AG09309 (cell line): ENCODE results near the gene HAAO.

Experiments used
- DNase-seq: peaks from one replicate; pipeline ENCODE4 v3.0.0-alpha.2; 2010; ENCODE audit warnings: low read depth
- H3K4me3 ChIP-seq: 2 replicates; pipeline ENCODE4 v1.5.1; 2011; ENCODE audit warnings: mild to moderate bottlenecking, low read depth, low read length, moderate library complexity; ENCODE audit not compliant: control insufficient read depth
- TF ChIP-seq, protein P1 (sequence below): IDR thresholded peaks from 2 replicates; pipeline ENCODE4 v1.5.1; 2011; ENCODE audit warnings: mild to moderate bottlenecking, low read depth, low read length, inconsistent platforms; ENCODE audit not compliant: insufficient read depth, control insufficient read depth; ENCODE audit errors: missing control alignments

Gene HAAO

DNA sequence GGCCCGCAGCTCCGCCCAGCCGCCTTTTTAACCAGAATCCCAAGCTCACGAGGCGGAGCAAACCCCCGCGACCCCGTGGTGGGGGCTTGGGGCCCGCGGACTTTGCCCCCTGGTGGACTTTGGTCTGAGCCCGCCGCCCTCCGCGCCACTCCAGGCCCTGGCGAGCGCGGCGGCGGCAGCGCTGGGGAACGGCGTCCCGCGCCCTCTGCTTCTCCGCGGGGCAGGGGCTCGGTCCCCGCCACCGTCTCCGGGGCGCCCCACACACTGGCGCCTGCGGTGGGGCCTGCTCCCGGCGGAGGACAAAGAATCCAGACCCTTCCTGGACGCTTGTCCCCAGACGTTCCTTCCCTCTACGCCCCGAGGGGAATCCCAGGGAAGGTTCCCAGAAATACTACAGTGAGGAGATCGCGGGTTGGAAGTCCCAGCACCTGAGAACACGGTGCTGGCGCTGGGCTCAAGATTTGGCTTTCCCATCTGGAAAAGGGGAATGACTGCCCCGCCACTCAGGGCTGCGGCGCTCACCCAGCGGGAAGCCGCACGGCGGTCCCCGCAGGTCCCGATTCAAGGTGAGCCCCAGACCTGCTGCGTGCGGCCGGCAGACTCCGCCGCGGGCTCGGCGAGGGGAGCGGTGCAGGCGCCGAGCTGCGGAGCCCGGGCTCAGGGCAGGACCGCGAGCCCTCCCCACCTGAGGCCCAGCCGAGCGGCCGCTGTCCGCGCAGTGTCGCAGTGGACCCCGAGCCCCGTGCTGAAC lies at the start of gene HAAO:
Gene HAAO, minus strand, starts transcription at position 1 of the 751 bp plus-strand sequence. CDS start 47 bp downstream, outside the sequence.
- no peak for DNase-seq
- H3K4me3 ChIP-seq = peak within 1 kb of the TSS; percentile 40
- TF ChIP-seq, protein P1, sequence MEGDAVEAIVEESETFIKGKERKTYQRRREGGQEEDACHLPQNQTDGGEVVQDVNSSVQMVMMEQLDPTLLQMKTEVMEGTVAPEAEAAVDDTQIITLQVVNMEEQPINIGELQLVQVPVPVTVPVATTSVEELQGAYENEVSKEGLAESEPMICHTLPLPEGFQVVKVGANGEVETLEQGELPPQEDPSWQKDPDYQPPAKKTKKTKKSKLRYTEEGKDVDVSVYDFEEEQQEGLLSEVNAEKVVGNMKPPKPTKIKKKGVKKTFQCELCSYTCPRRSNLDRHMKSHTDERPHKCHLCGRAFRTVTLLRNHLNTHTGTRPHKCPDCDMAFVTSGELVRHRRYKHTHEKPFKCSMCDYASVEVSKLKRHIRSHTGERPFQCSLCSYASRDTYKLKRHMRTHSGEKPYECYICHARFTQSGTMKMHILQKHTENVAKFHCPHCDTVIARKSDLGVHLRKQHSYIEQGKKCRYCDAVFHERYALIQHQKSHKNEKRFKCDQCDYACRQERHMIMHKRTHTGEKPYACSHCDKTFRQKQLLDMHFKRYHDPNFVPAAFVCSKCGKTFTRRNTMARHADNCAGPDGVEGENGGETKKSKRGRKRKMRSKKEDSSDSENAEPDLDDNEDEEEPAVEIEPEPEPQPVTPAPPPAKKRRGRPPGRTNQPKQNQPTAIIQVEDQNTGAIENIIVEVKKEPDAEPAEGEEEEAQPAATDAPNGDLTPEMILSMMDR = peak; percentile 11

DNA sequence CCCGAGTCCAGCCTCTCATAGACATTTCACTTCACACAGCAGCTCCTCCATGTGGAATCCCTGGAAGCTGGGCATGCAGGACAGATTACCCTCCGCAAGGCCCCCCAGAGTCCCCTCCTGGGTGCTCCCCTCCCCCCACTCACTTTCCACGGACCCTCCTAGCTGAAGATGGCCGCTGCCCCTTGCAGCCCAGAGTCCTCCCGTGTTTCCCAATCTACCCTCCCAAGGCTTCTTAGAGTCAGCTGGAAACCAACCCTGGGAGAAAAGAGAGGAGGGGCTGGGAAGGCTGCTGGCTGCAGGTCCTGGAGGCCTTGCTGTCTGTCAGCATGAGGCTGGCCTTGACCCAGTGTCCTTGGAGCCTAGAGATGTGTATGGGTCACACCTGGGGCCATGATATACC lies 49.0 kb upstream of the HAAO start:
- no peak overlapping the region for H3K4me3 ChIP-seq
- TF ChIP-seq, protein P1 = no peak
- no peak for DNase-seq

DNA sequence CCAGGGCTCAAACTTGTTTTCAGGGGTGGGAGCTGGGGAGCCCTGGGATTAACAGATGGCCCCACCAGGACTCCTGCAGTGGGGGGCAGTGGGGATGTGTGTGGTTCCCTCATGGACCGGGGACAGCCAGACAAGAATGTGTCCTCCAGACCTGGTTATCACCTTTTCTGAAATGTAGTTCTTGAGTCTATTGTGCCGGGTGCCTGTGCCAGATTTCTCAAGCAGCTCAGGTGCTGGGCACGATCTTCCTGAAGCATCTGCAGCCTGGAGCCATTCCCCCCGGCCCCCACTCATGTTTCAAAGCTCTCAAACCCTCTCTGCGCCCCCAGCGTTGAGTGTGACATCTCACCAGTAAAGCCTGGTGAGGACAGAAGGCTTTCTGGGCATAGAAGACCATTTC lies 48.4 kb upstream of the HAAO start:
- no peak overlapping the region for H3K4me3 ChIP-seq
- no peak for DNase-seq
- TF ChIP-seq, protein P1 = no peak

DNA sequence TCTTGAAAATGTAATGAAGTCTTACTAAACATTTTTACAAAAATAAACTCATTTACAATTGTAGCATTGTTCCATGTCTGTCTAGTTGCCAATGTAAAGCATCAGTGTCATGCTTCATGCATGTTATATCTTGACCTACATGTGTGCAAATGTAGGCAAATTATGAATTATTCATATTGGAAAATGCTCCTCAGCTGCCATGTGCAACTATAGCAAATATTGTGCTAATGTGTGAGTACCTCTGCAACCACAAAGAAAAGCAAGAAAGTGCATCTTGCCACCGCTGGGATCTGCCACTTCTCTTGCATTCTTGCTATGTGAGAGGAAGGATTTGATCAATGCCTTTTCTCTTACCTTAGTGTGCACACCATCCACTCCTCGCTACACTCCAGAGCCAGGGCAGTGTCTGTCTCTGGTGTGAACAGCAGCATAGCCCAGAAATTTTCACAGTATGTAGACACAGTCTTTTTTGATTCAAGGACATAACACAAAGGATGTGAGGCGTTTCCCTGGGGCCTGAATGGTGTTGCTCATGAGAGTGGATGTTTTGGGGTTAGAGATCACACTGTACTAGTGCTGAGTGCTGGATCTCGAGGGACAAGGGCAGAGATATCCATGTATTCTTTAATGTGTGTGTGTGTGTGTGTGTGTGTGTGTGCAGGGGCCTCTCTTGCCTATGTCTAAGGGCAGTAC lies 47.6 kb upstream of the HAAO start:
- no peak overlapping the region for H3K4me3 ChIP-seq
- DNase-seq = no peak
- TF ChIP-seq, protein P1 = no peak

DNA sequence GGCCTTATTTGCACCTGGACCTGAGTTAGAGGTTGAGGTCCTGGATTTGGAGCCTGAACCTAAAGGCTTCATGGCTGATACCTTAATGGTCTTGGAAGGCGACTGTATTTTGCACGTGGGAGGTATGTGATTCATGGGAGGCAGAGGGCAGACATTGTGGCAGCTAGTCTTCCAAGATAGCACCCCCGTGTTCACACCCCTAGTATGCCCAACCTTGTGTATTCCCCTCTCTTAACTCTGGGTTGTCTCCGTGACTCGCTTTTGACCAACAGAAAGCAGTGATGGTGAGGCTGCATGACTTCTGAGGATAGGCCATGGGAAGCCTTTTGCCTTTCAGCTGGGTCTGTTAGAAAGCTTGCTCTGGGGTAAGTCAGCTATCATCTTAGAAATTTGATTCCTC lies 45.8 kb upstream of the HAAO start:
- TF ChIP-seq, protein P1 = no peak
- no peak for DNase-seq
- H3K4me3 ChIP-seq = no peak overlapping the region

DNA sequence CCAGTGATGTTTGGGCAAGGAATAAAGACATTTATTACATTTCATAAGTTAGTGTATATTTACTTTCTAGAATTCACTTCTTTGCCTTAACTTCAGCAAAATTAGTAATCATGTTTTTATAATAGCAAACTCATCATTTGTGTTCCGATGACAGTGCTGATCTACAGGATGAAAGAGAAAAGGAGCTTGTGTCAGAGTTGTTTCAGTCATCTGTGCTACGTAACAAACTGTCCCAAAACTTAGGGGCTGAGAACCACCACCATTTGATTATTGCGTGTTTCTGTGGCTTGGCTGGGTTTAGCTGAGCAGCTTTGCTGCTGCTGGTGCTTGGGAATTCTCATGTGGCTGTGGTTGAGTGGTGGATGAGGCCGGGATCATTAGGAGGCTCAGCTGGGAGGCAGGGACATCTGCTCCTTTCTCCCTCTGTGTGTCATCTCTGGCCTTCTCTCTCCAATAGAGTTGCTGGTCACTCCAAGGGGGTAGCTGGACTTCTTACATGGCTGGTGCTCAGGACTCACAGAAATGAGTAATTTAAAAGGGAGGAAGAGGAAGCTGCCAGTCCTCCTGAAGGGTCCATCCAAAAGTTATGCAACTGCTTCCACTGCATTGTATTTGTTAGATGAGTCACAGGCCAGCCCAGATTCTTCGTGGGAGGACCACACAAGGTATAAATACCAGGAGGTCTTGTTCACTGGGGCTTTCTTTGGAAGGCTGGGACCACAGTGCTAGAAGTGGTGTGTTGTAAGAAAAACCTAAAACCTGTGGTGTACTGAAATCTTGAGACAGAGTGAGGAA lies 43.4 kb upstream of the HAAO start:
- no peak overlapping the region for H3K4me3 ChIP-seq
- peak; percentile 99 for DNase-seq
- TF ChIP-seq, protein P1 = no peak
